ENCODE results near the gene ABI3BP.
A peak's percentile ranks its signal among the peaks of the same experiment; 100 is the strongest.

Gene ABI3BP

GRCh38 chr3:100813828-100814227 is 179.4 kb downstream of the ABI3BP start:
- no peak for DNase-seq

GRCh38 chr3:100811779-100812507 is 181.3 kb downstream of the ABI3BP start:
- no peak for DNase-seq

DNA sequence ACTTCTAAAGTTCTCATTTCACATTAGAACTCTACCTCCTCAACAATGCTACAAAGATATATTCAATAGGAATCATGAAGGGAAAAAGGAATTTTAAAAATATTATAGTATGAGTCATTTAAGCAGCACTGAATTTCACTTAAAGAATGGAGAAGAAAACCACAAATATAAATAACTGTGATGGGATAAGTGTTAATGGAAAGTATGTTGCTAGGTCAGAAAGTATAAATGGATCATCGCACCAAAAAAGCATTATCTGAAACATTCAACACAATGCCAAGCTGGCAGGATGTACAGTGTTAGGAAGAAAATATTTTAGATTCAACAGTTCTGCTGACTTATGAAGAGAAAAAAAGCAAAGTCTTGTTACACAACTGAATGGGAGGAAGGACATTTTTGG is 182.6 kb downstream of the ABI3BP start:
- no peak for DNase-seq

- DNase-seq: no peak
Measured at GRCh38 chr3:100804631-100805030, 188.6 kb downstream of the ABI3BP start.

- DNase-seq: no peak
Measured at GRCh38 chr3:100803711-100804110, 189.5 kb downstream of the ABI3BP start.

DNA sequence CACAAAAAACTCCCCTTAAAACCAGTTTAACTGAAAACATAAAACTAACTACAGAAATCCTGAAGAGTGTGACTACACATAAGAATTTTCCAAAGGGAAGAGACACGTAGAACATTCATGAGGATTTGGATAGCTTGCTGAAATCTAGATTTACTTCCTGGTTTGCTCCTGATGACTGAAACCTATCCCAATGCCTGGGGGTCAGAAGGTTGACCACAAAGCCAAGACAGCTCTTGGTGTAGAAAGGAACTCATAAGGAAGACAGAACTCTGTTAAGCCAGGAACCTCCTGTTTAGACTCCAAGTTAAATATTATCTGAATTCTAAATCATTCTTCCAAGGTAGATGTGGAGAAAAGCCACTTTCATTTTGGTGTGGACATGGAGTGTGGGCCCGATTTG is 191.1 kb downstream of the ABI3BP start:
- DNase-seq: no peak

DNA sequence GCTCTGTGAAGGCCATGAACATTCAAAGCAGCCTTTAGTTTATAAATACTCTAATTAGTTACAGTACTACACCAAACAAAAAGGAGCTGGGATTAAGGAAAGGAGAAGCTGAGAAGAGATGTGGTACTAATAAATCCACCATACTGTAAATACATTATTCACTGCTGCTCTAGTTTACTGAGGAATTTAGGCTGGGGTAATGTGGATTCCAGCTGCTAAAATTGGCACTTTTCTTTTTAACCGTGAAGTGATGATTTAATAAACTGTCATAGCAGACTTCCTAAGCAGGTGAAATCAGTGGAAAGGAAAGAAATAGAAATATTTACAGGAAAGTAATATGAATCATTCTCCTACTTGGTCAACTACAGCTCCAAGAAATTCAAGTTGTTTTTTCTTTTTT is 195.2 kb downstream of the ABI3BP start:
- no peak for DNase-seq

- no peak for DNase-seq
Measured at GRCh38 chr3:100796556-100796955, 196.7 kb downstream of the ABI3BP start.

DNA sequence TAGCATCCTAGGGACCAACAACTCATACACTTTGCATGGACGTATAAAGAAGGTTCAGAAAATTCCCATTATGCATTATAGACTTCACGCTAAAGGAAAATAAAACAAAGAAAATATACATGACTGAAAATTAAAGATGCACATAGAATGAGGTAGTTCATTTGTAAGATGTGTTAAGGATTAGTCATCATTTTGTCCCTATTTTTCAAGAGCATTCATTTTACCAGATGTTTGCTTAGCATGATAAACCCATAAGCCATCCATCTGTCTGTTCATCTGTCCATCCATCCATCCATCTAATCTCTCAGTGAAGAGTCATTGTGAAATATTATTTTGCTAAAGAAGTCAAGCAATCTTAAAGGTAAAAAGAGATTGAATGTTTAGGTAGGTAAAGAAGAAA is 203.6 kb downstream of the ABI3BP start:
- no peak for DNase-seq

- no peak for DNase-seq
Measured at GRCh38 chr3:100783619-100784018, 209.6 kb downstream of the ABI3BP start.

- DNase-seq: peak; percentile 17
Measured at GRCh38 chr3:100782906-100783305, 210.3 kb downstream of the ABI3BP start.

DNA sequence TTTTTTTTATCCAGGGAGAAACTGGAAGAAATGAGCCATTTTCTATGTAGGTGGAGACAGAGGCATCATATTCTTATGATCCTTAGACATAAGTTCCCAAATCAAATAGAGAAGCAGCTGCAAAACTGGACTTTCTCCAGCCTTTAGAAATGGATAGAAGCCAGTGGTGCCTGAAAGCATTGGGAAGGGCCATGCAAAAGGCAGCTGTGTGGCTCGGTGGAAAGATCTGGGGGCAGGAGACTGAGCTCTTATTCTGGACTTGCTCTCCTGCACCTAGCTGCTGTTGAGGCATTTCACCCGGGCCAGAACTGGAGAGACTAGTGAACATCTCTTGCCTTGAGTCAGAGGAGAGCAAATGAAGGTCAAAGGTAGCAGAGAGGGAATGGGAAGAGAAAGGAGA is 210.9 kb downstream of the ABI3BP start:
- DNase-seq: no peak

- DNase-seq: no peak
Measured at GRCh38 chr3:100781301-100781700, 211.9 kb downstream of the ABI3BP start.

- DNase-seq: no peak
Measured at GRCh38 chr3:100780071-100780622, 213.1 kb downstream of the ABI3BP start.

DNA sequence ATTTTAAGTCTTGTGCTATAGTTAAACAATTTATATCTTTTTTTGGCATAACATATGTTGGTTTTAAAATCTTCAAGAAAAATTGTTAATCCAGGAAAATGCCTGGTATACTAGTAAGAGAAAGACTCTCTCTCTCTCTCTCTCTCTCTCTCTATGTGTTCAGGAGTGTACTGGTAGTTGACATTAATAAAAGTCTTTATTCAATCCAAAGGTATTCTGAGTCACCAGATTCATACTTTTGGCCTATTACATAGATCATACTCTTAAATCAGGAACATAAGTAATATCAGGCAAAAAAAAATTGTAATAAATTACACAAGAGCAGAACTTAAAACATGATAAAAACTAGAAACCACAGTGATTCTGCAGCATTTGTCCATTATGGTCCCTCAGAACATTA is 213.7 kb downstream of the ABI3BP start:
- no peak for DNase-seq

- DNase-seq: no peak
Measured at GRCh38 chr3:100777271-100777670, 215.9 kb downstream of the ABI3BP start.

DNA sequence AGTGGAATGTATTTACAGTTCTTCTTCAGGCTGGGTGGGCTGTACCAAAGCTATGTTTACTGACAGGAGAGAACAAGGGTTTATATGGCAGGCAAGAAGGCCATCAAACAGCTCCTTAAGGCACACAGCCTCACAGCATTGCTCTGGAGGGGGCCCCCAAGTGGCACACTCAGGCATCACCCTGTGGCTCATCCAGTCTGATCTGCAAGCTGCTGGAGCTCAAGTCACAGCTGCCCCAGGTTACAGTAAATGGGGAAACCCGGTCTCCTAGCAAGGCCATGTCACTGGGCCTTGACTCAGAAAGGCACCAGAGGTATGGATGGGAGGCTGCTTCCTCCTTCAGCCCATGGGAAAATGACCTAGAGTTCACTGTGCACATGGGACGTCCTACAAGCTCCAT is 216.5 kb downstream of the ABI3BP start:
- no peak for DNase-seq

DNA sequence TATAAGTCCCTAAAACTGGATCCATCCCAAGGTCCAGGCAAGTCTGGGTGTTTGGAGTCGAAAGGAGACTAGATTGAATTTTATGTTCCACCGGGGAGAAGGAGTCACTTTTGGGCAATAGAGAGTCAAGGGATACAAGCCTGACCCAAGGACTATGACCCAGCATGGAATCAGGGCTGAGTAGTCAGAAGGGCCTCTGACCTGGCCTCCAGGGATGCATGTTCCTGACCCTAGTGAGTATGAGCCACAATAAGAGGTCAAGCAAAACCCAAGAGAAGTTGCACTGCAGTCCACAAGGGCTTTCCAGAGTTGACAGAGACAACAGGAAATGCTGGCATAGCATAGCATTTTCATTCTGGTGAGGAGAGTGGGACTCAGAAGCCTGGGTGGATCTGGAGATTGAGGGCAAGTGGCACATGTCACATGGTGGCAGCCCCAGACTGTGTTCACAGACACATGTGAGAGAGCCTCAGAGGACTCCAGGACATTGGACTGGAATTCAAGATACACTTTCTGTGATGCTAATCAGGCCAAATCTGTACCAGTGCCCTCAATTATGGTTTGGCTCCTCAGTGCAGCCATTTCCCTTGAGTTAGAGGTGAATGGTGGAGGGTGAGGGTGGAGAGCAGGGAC is 217.0 kb downstream of the ABI3BP start:
- no peak for DNase-seq

GRCh38 chr3:100775669-100776068 is 217.6 kb downstream of the ABI3BP start:
- no peak for DNase-seq

GRCh38 chr3:100775226-100775625 is 218.0 kb downstream of the ABI3BP start:
- DNase-seq: no peak

DNA sequence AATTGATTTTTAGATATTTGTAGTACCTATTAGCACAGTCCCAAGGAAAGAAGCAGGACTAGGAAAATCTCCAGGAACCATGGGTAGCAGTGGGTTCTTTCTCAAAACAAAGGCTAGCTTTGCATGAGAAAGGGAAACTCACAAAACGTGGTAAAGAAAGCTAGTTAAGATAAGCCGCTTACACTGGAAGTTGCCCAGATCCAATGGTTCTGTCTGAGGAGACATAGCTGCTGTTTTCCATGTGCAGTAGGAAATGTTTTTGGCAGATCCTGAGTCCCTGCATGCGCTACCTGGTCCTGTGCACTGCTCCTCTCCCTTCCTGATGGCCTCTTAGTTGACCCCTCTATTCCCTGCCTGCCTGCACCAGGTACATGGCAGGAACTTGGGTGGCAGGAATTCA is 223.5 kb downstream of the ABI3BP start:
- DNase-seq: no peak

DNA sequence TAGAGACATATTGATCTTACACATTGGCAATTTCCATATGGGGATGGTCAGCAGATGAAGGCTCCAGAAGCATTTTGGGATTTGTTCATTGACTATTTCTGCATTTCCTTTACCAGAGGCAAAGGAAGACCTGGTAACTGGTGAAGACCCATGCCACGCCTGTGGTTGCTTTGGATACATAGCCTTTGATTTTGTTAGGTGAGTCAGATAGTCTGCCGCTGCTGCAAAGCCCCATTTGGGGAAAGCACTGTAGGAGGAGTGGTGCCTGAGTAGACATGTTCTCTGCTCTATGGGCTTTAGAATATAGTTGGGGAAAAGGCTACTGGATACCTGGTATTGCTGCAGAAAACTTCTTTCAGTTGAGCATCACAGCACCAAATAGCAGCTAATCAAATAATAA is 227.2 kb downstream of the ABI3BP start:
- DNase-seq: no peak

DNA sequence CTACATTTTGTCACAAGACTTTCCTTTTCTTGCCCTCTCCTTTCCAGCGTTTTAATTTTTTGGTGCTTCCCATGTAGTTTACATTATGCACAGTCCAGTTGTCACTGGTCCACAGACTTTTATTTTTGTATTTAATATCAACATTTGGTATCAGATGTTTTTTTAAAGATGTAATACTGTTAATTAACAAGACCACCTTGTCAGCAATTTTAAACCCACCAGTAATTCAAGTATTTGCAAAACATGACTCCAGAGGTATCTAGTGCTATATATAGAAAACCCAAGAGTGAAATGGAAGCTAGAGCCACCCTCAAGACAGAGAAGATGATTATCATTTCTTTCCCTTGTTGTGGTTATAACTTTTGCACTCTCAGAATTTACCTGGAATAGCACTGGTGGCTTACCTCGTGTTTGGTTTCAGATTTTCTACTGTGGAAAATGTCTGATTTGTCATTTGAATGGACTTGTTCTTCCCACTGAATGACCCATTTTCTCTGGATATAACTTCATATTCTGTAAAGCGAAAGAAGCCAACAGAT is 227.7 kb downstream of the ABI3BP start:
- DNase-seq: no peak

GRCh38 chr3:100761951-100762350 is 231.3 kb downstream of the ABI3BP start:
- no peak for DNase-seq

Data from NCI-H2171 treated with DMSO at 0.1 percent for 48 hours (cell line).